Tibial nerve (tissue), 4 donors: Measurements from ENCODE around the gene OSGEPL1. TPM values are rescaled to one million over a fixed set of nuclear protein-coding genes. Genes with fewer than 3 reads are reported as not detected.

Experiments
- DNase-seq, 2 donors: peaks; one replicate each; pipeline ENCODE4 v3.0.0-alpha.2; 2019; ENCODE audit warnings: low spot score in 2 of 2
- H3K27ac ChIP-seq, 4 donors: fragments of 200-600 bp; sonication (generic) in 3 of 4; one replicate each; pipeline ENCODE4 v1.5.1; 2017 to 2019; ENCODE audit warnings: mild to moderate bottlenecking in 1 of 4
- H3K27me3 ChIP-seq, 2 donors: fragments of 200-600 bp; sonication (generic) in 1 of 2; one replicate each; pipeline versions ENCODE4 v1.5.1 to v1.6.0; 2017 to 2019
- H3K36me3 ChIP-seq, 3 donors: fragments of 200-600 bp; sonication (generic); one replicate each; pipeline ENCODE4 v1.5.1; 2018 to 2019
- H3K4me1 ChIP-seq, 4 donors: fragments of 200-600 bp; sonication (generic) in 3 of 4; one replicate each; pipeline ENCODE4 v1.5.1; 2017 to 2019
- H3K4me3 ChIP-seq, 4 donors: fragments of 200-600 bp; sonication (generic) in 3 of 4; one replicate each; pipeline ENCODE4 v1.5.1; 2017 to 2019; ENCODE audit warnings: mild to moderate bottlenecking in 1 of 4, moderate library complexity in 1 of 4
- H3K9me3 ChIP-seq, 4 donors: fragments of 200-600 bp; sonication (generic) in 3 of 4; one replicate each; pipeline ENCODE4 v1.5.1; 2017 to 2019
- CTCF ChIP-seq, 5 experiments: fragments of 200-600 bp in 3 of 5; fragments of 450-650 bp in 2 of 5; sonication (generic) in 3 of 5; IDR thresholded peaks; one replicate each; pipeline ENCODE4 v1.5.1; 2016 to 2019; ENCODE audit warnings: antibody characterized with exemption in 5 of 5, mild to moderate bottlenecking in 3 of 5, moderate library complexity in 2 of 5
- EP300 ChIP-seq, 2 donors: sonication (generic); formaldehyde crosslinking; IDR thresholded peaks; one replicate each; pipeline ENCODE4 v1.6.1; 2017; ENCODE audit warnings: antibody characterized with exemption in 2 of 2, mild to moderate bottlenecking in 1 of 2
- POLR2A ChIP-seq, 2 donors: fragments of 450-650 bp; IDR thresholded peaks; one replicate each; pipeline ENCODE4 v1.6.1; 2017; ENCODE audit warnings: antibody characterized with exemption in 2 of 2, mild to moderate bottlenecking in 2 of 2, moderate library complexity in 2 of 2
- WGBS, 2 donors: methylation state at CpG; one replicate each; pipeline ENCODE4 v1.1.5; 2018; 5-methylcytosine and 5-hydroxymethylcytosine counted together
- total RNA-seq, 4 donors: library from RNA; depleted of rRNA; stranded (reverse); fragments of >200 nt; gene quantifications; one replicate each; pipeline ENCODE4 v1.1.0, GENCODE V29; 2016

OSGEPL1 gene
- total RNA-seq, 4 donors from 2014 or later: 8.4 to 26.4 (median 11.8) TPM

GRCh38 chr2:189798312-189799029 is 35.9 kb upstream of the OSGEPL1 start:
- WGBS, 2 donors: 43 to 56% methylated on average over 4 of the region's 4 CpGs
- H3K4me1 ChIP-seq: peaks cover 0 to 13% (median 3%) of the 10 kb centered on the region in 4 donors
- H3K27me3 ChIP-seq: no peaks in the 10 kb centered on the region
- DNase-seq: peak in 1 of 2 donors; percentile 14
- TF ChIP-seq CTCF (IDR thresholded peaks at IDR 0.05) (peak in 4 of 5 experiments; percentile 10 to 41 (median 32)), POLR2A (IDR thresholded peaks at IDR 0.05) (no peak), EP300 (IDR thresholded peaks at IDR 0.05) (peak in 1 of 2 donors; percentile 30)
- H3K4me3 ChIP-seq: no peak overlapping the region
- H3K9me3 ChIP-seq: no peaks in the 10 kb centered on the region
- H3K36me3 ChIP-seq: peaks cover 0 to 42% (median 0%) of the 10 kb centered on the region in 3 donors
- peak overlapping the region in 1 of 4 donors; percentile 10 for H3K27ac ChIP-seq

- no peak for DNase-seq
- Histone ChIP-seq H3K27me3 (no peaks in the 10 kb centered on the region), H3K4me3 (no peak overlapping the region), H3K27ac (peak overlapping the region in 1 of 4 donors; percentile 51), H3K4me1 (peaks cover 0 to 13% (median 3%) of the 10 kb centered on the region in 4 donors), H3K36me3 (peaks cover 0 to 48% (median 4%) of the 10 kb centered on the region in 3 donors), H3K9me3 (no peaks in the 10 kb centered on the region)
- 93 to 96% methylated on average over 6 of the region's 6 CpGs for WGBS, 2 donors
- no peak for TF ChIP-seq CTCF (IDR thresholded peaks at IDR 0.05)
- no peak for TF ChIP-seq POLR2A (IDR thresholded peaks at IDR 0.05)
- TF ChIP-seq EP300 (IDR thresholded peaks at IDR 0.05): no peak
Measured at GRCh38 chr2:189797902-189798301, 35.3 kb upstream of the OSGEPL1 start.

GRCh38 chr2:189794310-189794709 is 31.7 kb upstream of the OSGEPL1 start:
- WGBS, 2 donors: 95 to 98% methylated on average over 1 of the region's 1 CpG
- peaks cover 0 to 69% (median 8%) of the 10 kb centered on the region in 3 donors for H3K36me3 ChIP-seq
- H3K4me3 ChIP-seq: no peak overlapping the region
- no peaks in the 10 kb centered on the region for H3K9me3 ChIP-seq
- no peaks in the 10 kb centered on the region for H3K27me3 ChIP-seq
- TF ChIP-seq CTCF (IDR thresholded peaks at IDR 0.05): no peak
- no peak for TF ChIP-seq EP300 (IDR thresholded peaks at IDR 0.05)
- TF ChIP-seq POLR2A (IDR thresholded peaks at IDR 0.05): no peak
- peaks cover 0 to 13% (median under 1%) of the 10 kb centered on the region in 4 donors for H3K4me1 ChIP-seq
- DNase-seq: no peak
- no peak overlapping the region for H3K27ac ChIP-seq

GRCh38 chr2:189791338-189792042 is 28.9 kb upstream of the OSGEPL1 start:
- WGBS, 2 donors: 86 to 88% methylated on average over 12 of the region's 12 CpGs
- no peak for TF ChIP-seq EP300 (IDR thresholded peaks at IDR 0.05)
- no peak for TF ChIP-seq CTCF (IDR thresholded peaks at IDR 0.05)
- TF ChIP-seq POLR2A (IDR thresholded peaks at IDR 0.05): no peak
- H3K27me3 ChIP-seq: no peaks in the 10 kb centered on the region
- H3K4me1 ChIP-seq: no peaks in the 10 kb centered on the region
- no peak for DNase-seq
- H3K27ac ChIP-seq: no peak overlapping the region
- H3K36me3 ChIP-seq: peaks cover 0 to 55% (median 8%) of the 10 kb centered on the region in 3 donors
- no peaks in the 10 kb centered on the region for H3K9me3 ChIP-seq
- no peak overlapping the region for H3K4me3 ChIP-seq
